H1 (cell line): Measurements from ENCODE around the gene IFNGR1. TPM values are rescaled to one million over a fixed set of nuclear protein-coding genes. Genes with fewer than 3 reads are reported as not detected.

ENCODE experiments used
- ASH2L ChIP-seq: fragments of 200-600, 300-600 bp; sonication (generic); IDR thresholded peaks from one replicate; pipeline ENCODE4 v1.7.1; 2017; ENCODE audit warnings: low read length
- BCL11A ChIP-seq, 2 experiments: IDR thresholded peaks; one replicate each; pipeline ENCODE4 v1.6.1; 2011; ENCODE audit warnings: low read depth in 2 of 2, low read length in 2 of 2, mild to moderate bottlenecking in 2 of 2
- POLR2A ChIP-seq, 2 experiments: IDR thresholded peaks; 1 replicate in 1 of 2; 2 replicates in 1 of 2; pipeline ENCODE4 v1.6.1; 2011; ENCODE audit warnings: low read depth in 2 of 2, low read length in 2 of 2, mild to moderate bottlenecking in 2 of 2; ENCODE audit errors: control extremely low read depth in 1 of 2
- RXRA ChIP-seq: IDR thresholded peaks from 2 replicates; pipeline ENCODE4 v1.6.1; 2011; ENCODE audit warnings: low read depth, mild to moderate bottlenecking, low read length, moderate library complexity; ENCODE audit not compliant: insufficient read depth
- SP2 ChIP-seq: IDR thresholded peaks from 2 replicates; pipeline ENCODE4 v1.6.1; 2012; ENCODE audit warnings: mild to moderate bottlenecking, low read length, inconsistent platforms
- TAF7 ChIP-seq: optimal IDR thresholded peaks from 2 replicates; pipeline ENCODE3; 2011; ENCODE audit warnings: low read depth, mild to moderate bottlenecking, inconsistent platforms, low read length, moderate library complexity, borderline replicate concordance
- polyA plus RNA-seq, 7 experiments: library from polyadenylated mRNA; depleted of rRNA in 3 of 7; stranded (reverse) in 5 of 7; unstranded in 2 of 7; fragments of >200 nt in 5 of 7; fragments of 200-250 nt in 2 of 7; gene quantifications; 1 replicate in 5 of 7; 2 replicates in 1 of 7; 4 replicates in 1 of 7; pipeline versions ENCODE4 v1.2.1 to v1.2.3, GENCODE V29; 2011 to 2013; ENCODE audit warnings: missing spikeins in 2 of 7, mixed read lengths in 2 of 7
- total RNA-seq: library from RNA; stranded (reverse); fragmentation: NEBNext Ultra II Directional; extraction: Animal tissue kit (Norgen Biotek cat#: 25700); gene quantifications from 2 replicates; pipeline ENCODE4 v1.2.1, GENCODE V29; 2021
- TF ChIP-seq, protein P1 (sequence below): fragments of 300-600 bp; sonication (generic); IDR thresholded peaks from 2 replicates; pipeline ENCODE4 v1.7.1; 2012; ENCODE audit warnings: low read length, moderate library complexity, mild to moderate bottlenecking, inconsistent platforms; ENCODE audit not compliant: insufficient replicate concordance

IFNGR1 gene
- total and polyA plus RNA-seq, 2 of the 8 experiments (the other 6 are each of a cell fraction or from before 2014, with no cell fraction given): 9.7 to 20.9 TPM

DNA sequence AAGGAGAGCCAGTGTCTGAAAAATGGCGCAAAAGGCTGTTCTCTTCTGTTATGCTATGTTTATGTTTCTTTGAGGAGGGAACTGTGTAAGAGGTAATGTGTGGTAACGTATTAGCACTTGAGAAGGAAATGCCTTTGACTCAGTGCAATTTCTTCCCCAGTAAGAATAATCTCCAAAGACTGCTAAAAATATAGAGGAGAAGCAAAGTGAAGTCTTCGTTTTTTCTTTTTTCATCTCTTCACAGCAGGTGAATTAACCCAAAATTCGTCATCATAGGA, 47.1 kb upstream of the IFNGR1 start (continued):
- TF ChIP-seq, protein P1, sequence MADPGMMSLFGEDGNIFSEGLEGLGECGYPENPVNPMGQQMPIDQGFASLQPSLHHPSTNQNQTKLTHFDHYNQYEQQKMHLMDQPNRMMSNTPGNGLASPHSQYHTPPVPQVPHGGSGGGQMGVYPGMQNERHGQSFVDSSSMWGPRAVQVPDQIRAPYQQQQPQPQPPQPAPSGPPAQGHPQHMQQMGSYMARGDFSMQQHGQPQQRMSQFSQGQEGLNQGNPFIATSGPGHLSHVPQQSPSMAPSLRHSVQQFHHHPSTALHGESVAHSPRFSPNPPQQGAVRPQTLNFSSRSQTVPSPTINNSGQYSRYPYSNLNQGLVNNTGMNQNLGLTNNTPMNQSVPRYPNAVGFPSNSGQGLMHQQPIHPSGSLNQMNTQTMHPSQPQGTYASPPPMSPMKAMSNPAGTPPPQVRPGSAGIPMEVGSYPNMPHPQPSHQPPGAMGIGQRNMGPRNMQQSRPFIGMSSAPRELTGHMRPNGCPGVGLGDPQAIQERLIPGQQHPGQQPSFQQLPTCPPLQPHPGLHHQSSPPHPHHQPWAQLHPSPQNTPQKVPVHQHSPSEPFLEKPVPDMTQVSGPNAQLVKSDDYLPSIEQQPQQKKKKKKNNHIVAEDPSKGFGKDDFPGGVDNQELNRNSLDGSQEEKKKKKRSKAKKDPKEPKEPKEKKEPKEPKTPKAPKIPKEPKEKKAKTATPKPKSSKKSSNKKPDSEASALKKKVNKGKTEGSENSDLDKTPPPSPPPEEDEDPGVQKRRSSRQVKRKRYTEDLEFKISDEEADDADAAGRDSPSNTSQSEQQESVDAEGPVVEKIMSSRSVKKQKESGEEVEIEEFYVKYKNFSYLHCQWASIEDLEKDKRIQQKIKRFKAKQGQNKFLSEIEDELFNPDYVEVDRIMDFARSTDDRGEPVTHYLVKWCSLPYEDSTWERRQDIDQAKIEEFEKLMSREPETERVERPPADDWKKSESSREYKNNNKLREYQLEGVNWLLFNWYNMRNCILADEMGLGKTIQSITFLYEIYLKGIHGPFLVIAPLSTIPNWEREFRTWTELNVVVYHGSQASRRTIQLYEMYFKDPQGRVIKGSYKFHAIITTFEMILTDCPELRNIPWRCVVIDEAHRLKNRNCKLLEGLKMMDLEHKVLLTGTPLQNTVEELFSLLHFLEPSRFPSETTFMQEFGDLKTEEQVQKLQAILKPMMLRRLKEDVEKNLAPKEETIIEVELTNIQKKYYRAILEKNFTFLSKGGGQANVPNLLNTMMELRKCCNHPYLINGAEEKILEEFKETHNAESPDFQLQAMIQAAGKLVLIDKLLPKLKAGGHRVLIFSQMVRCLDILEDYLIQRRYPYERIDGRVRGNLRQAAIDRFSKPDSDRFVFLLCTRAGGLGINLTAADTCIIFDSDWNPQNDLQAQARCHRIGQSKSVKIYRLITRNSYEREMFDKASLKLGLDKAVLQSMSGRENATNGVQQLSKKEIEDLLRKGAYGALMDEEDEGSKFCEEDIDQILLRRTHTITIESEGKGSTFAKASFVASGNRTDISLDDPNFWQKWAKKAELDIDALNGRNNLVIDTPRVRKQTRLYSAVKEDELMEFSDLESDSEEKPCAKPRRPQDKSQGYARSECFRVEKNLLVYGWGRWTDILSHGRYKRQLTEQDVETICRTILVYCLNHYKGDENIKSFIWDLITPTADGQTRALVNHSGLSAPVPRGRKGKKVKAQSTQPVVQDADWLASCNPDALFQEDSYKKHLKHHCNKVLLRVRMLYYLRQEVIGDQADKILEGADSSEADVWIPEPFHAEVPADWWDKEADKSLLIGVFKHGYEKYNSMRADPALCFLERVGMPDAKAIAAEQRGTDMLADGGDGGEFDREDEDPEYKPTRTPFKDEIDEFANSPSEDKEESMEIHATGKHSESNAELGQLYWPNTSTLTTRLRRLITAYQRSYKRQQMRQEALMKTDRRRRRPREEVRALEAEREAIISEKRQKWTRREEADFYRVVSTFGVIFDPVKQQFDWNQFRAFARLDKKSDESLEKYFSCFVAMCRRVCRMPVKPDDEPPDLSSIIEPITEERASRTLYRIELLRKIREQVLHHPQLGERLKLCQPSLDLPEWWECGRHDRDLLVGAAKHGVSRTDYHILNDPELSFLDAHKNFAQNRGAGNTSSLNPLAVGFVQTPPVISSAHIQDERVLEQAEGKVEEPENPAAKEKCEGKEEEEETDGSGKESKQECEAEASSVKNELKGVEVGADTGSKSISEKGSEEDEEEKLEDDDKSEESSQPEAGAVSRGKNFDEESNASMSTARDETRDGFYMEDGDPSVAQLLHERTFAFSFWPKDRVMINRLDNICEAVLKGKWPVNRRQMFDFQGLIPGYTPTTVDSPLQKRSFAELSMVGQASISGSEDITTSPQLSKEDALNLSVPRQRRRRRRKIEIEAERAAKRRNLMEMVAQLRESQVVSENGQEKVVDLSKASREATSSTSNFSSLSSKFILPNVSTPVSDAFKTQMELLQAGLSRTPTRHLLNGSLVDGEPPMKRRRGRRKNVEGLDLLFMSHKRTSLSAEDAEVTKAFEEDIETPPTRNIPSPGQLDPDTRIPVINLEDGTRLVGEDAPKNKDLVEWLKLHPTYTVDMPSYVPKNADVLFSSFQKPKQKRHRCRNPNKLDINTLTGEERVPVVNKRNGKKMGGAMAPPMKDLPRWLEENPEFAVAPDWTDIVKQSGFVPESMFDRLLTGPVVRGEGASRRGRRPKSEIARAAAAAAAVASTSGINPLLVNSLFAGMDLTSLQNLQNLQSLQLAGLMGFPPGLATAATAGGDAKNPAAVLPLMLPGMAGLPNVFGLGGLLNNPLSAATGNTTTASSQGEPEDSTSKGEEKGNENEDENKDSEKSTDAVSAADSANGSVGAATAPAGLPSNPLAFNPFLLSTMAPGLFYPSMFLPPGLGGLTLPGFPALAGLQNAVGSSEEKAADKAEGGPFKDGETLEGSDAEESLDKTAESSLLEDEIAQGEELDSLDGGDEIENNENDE: no peak
- TF ChIP-seq SP2 (no peak), TAF7 (no peak), RXRA (no peak), ASH2L (no peak), BCL11A (IDR thresholded peaks at IDR 0.05; ENCODE audit: low read depth in 2 of 2, low read length in 2 of 2) (no peak), POLR2A (IDR thresholded peaks at IDR 0.05; ENCODE audit: control extremely low read depth in 1 of 2, low read depth in 2 of 2, low read length in 2 of 2) (no peak)
- TF ChIP-seq, all 59 proteins: peak for 0
